ENCODE results near the gene CGN. TPM values are rescaled to one million over a fixed set of nuclear protein-coding genes. Genes with fewer than 3 reads are reported as not detected.
"Not testable (repeated sequence)": the region's sequence is repeated elsewhere in the genome, so short reads cannot be mapped to it uniquely, and the experiment has no call there.

The CGN gene
- total RNA-seq, 1 donor from 2014 or later, result 0.52 TPM

GRCh38 chr1:151519667-151520066 is 8.5 kb downstream of the CGN start:
- Histone ChIP-seq H3K27ac (replicated peaks) (no peak overlapping the region), H3K27me3 (ENCODE audit: low read depth) (peaks cover 14% of the 10 kb centered on the region), H3K4me3 (no peak overlapping the region), H3K36me3 (no peaks in the 10 kb centered on the region), H3K9me3 (replicated peaks) (no peaks in the 10 kb centered on the region), H3K4me1 (no peaks in the 10 kb centered on the region)
- DNase-seq, result no peak
- TF ChIP-seq, protein P1, sequence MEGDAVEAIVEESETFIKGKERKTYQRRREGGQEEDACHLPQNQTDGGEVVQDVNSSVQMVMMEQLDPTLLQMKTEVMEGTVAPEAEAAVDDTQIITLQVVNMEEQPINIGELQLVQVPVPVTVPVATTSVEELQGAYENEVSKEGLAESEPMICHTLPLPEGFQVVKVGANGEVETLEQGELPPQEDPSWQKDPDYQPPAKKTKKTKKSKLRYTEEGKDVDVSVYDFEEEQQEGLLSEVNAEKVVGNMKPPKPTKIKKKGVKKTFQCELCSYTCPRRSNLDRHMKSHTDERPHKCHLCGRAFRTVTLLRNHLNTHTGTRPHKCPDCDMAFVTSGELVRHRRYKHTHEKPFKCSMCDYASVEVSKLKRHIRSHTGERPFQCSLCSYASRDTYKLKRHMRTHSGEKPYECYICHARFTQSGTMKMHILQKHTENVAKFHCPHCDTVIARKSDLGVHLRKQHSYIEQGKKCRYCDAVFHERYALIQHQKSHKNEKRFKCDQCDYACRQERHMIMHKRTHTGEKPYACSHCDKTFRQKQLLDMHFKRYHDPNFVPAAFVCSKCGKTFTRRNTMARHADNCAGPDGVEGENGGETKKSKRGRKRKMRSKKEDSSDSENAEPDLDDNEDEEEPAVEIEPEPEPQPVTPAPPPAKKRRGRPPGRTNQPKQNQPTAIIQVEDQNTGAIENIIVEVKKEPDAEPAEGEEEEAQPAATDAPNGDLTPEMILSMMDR (IDR thresholded peaks at IDR 0.05; ENCODE audit: borderline replicate concordance), result no peak
- intact Hi-C loops (cut with micrococcal nuclease), result loop anchor here (10.0 kb wide), 1 partner anchor 55 kb away; no protein-coding TSS in a partner anchor

DNA sequence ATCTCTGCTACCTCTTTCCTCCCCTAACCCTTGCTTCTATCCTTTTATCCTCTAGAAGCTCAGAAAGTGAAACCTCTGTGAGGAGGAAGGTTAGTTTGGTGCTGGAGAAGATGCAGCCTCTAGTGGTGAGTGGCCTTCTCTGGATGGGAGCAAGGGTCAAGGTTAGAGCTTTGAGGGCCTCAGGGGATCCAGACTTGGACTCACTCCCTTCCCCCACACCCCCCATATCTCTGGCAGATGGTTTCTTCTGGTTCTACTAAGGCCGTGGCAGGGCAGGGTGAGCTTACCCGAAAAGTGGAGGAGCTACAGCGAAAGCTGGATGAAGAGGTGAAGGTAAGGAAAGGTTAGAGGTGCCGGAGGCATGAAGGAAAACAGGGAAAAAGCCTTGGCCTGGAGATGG is 9.2 kb downstream of the CGN start:
- intact Hi-C loops (cut with micrococcal nuclease), result no loop called here
- Histone ChIP-seq H3K4me3 (no peak overlapping the region), H3K27me3 (ENCODE audit: low read depth) (peaks cover 10% of the 10 kb centered on the region), H3K9me3 (replicated peaks) (no peaks in the 10 kb centered on the region), H3K4me1 (no peaks in the 10 kb centered on the region), H3K36me3 (no peaks in the 10 kb centered on the region), H3K27ac (replicated peaks) (no peak overlapping the region)
- DNase-seq, result no peak
- TF ChIP-seq, protein P1 (IDR thresholded peaks at IDR 0.05; ENCODE audit: borderline replicate concordance), result no peak

DNA sequence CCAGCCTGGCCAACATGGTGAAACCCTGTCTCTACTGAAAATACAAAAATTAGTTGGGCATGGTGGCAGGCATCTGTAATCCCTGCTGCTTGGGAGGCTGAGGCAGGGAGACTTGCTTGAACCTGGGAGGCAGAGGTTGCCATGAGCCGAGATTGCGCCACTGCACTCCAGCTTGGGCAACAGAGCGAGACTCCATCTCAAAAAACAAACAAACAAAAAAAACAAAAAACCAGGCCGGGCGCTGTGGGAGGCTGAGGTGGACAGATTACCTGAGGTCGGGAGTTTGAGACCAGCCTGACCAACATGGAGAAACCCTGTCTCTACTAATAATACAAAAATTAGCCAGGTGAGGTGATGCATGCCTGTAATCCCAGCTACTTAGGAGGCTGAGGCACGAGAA is 11.2 kb downstream of the CGN start:
- H3K27me3 ChIP-seq (ENCODE audit: low read depth); H3K27ac ChIP-seq (replicated peaks); intact Hi-C loops (cut with micrococcal nuclease); H3K36me3 ChIP-seq; H3K4me1 ChIP-seq; H3K4me3 ChIP-seq; H3K9me3 ChIP-seq (replicated peaks); DNase-seq: not testable (repeated sequence)

DNA sequence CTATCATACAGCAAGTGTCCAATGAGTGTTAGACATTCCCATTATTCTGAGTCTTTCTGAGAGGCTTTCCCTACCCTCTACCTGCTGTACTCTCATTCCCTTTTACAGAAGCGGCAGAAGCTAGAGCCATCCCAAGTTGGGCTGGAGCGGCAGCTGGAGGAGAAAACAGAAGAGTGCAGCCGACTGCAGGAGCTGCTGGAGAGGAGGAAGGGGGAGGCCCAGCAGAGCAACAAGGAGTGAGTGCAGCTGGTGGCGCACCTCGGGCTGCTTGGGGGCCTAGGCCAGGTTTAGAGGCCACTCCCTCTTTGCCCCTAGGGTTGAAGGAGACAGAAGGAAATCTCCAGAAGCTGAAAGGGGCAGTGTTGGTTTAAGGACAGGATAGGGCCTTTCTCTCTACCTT is 12.1 kb downstream of the CGN start:
- no peaks in the 10 kb centered on the region for H3K9me3 ChIP-seq (replicated peaks)
- no peaks in the 10 kb centered on the region for H3K27me3 ChIP-seq (ENCODE audit: low read depth)
- no peaks in the 10 kb centered on the region for H3K36me3 ChIP-seq
- DNase-seq, result no peak
- H3K27ac ChIP-seq (replicated peaks), result no peak overlapping the region
- TF ChIP-seq, protein P1 (IDR thresholded peaks at IDR 0.05; ENCODE audit: borderline replicate concordance), result no peak
- no peak overlapping the region for H3K4me3 ChIP-seq
- intact Hi-C loops (cut with micrococcal nuclease), result no loop called here
- no peaks in the 10 kb centered on the region for H3K4me1 ChIP-seq

DNA sequence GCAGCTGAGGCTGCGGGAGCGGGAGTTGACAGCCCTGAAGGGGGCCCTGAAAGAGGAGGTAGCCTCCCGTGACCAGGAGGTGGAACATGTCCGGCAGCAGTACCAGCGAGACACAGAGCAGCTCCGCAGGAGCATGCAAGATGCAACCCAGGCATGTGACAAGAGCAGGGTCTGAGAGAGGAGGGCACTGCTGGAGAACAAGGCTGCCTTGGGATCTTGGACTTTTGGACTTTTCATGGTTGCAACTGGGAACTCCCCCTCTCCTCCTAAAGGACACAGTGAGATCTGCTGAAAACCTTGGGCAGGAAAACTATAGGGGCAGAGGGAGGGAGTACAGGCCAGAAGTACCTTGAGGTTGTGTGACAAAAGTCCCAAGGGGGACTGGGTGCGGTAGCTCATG is 13.5 kb downstream of the CGN start:
- intact Hi-C loops (cut with micrococcal nuclease), result no loop called here
- Histone ChIP-seq H3K36me3 (no peaks in the 10 kb centered on the region), H3K9me3 (replicated peaks) (no peaks in the 10 kb centered on the region), H3K4me3 (no peak overlapping the region), H3K27ac (replicated peaks) (no peak overlapping the region), H3K4me1 (no peaks in the 10 kb centered on the region), H3K27me3 (ENCODE audit: low read depth) (no peaks in the 10 kb centered on the region)
- TF ChIP-seq, protein P1 (IDR thresholded peaks at IDR 0.05; ENCODE audit: borderline replicate concordance), result no peak
- no peak for DNase-seq

- H3K27ac ChIP-seq (replicated peaks), result no peak overlapping the region
- H3K4me3 ChIP-seq, result no peak overlapping the region
- no peaks in the 10 kb centered on the region for H3K9me3 ChIP-seq (replicated peaks)
- H3K27me3 ChIP-seq (ENCODE audit: low read depth), result no peaks in the 10 kb centered on the region
- no peaks in the 10 kb centered on the region for H3K4me1 ChIP-seq
- TF ChIP-seq, protein P1 (IDR thresholded peaks at IDR 0.05; ENCODE audit: borderline replicate concordance), result no peak
- no peaks in the 10 kb centered on the region for H3K36me3 ChIP-seq
- no peak for DNase-seq
- intact Hi-C loops (cut with micrococcal nuclease), result no loop called here
Measured at GRCh38 chr1:151526735-151527525, 15.7 kb downstream of the CGN start.
